GM12865 (cell line): Measurements from ENCODE around the gene CHST11.
A peak's percentile ranks its signal among the peaks of the same experiment; 100 is the strongest.

ENCODE experiments used
- DNase-seq: peaks from one replicate; pipeline ENCODE4 v3.0.0; 2010; ENCODE audit warnings: low read depth
- H3K4me3 ChIP-seq: 2 replicates; pipeline ENCODE4 v1.5.1; 2011; ENCODE audit warnings: mild to moderate bottlenecking, low read depth, low read length, control low read depth
- TF ChIP-seq, protein P1 (sequence below): IDR thresholded peaks from 2 replicates; pipeline ENCODE4 v1.5.1; 2011; ENCODE audit warnings: low read length, control low read depth, low read depth, inconsistent platforms; ENCODE audit not compliant: insufficient read depth; ENCODE audit errors: missing control alignments

Gene CHST11

DNA sequence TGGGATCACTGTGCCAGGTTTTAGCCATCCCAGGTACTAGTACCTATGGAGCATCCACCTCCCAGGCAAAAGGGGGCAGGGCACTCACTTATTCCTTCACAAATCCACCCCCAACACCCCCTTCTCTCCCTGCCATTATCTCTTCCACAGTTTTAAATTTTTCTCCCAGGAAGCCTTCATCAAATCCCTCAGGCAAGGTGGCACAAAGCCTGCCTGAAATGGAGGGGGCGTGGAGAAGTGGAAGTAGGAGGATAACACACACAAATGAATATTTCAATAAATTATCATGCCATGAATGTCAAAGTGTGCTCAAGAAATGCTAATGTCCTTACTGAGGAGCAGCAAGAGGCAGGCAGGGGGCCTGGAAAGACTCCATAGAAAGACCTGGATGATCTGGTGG, 4.7 kb upstream of the CHST11 start:
- TF ChIP-seq, protein P1, sequence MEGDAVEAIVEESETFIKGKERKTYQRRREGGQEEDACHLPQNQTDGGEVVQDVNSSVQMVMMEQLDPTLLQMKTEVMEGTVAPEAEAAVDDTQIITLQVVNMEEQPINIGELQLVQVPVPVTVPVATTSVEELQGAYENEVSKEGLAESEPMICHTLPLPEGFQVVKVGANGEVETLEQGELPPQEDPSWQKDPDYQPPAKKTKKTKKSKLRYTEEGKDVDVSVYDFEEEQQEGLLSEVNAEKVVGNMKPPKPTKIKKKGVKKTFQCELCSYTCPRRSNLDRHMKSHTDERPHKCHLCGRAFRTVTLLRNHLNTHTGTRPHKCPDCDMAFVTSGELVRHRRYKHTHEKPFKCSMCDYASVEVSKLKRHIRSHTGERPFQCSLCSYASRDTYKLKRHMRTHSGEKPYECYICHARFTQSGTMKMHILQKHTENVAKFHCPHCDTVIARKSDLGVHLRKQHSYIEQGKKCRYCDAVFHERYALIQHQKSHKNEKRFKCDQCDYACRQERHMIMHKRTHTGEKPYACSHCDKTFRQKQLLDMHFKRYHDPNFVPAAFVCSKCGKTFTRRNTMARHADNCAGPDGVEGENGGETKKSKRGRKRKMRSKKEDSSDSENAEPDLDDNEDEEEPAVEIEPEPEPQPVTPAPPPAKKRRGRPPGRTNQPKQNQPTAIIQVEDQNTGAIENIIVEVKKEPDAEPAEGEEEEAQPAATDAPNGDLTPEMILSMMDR = no peak
- H3K4me3 ChIP-seq = no peak overlapping the region
- no peak for DNase-seq

DNA sequence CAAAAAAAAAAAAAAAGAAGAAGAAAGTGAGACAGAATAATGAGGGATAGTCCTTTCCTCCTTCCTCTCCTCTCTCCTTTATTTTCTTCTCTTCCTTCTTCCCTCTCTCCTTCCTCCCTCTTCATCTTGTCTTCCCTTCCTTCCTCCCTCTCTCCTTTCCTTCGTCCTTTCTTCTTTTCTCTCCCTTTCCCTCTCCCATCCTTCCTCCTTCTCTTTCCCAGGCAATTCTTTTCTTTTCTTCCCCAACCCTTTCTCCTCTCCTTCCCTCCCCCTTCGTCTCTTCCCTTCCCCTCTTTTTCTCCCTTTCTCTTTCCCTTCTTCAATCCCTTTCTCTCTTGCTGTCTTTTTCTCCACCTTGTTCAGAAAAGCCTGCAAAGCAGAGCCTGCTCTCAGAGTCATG, 3.6 kb upstream of the CHST11 start:
- no peak for DNase-seq
- H3K4me3 ChIP-seq = no peak overlapping the region
- TF ChIP-seq, protein P1 = no peak

DNA sequence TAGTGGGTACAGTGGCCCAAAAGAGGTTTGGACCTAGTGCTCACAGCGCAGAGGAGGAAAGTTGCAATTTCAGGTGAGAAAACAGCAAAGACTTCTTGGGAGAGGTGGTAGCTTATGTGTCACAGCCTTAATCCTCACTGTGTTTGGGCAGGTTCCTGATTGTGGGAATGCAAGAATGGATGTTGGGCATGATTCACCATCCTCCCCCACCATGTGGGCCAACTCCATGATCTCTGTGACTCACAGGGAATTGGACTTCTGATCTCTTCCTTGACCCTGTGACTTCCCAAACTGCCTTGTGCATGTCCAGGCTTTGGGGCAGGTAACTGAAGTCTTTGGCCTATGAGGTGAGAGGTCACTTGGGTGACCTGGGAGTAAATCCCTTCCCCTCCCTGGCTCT, 1.8 kb upstream of the CHST11 start:
- H3K4me3 ChIP-seq = no peak overlapping the region
- TF ChIP-seq, protein P1 = no peak
- no peak for DNase-seq

DNA sequence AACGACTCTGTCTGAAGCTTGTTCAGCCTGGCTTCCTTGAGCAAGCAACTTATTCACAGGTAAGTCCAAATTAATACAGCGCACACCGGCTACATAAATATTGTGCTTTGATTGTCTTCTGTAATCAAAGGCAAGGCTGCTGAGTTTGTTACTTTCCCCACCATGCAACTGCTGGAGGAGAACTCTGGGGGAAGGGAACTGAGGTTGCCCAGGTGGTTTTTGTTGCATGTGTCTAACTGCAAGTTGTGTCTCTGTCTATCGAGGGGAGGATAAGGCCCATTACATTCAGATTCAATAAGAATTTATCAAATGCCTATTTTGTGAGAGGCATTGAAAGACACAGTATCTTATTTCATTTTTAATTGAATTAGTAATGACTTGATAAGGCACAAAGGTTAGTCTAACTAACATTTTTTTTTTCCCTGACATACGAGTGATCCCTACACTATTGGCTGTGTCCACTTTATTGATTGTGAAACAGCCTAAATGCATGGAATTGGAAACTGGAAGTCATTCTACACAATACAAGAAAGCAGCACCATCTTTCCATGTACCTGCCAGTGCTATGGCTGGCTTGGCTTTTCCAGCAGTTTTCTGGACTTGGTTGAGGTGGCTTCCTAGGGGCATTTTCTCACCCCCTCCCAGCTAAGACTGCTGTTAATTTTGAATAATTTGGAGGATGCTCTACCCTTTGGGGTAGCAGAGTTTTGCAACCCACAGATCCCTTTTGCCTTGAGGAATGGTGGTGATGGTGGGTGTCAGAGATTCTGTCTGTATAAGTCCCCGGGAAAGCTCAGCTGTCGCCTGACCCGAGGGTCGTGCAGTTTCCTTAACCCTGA, 951 bp upstream of the CHST11 start:
- TF ChIP-seq, protein P1 = no peak
- no peak for DNase-seq
- H3K4me3 ChIP-seq = peak overlapping the region; percentile 79

DNA sequence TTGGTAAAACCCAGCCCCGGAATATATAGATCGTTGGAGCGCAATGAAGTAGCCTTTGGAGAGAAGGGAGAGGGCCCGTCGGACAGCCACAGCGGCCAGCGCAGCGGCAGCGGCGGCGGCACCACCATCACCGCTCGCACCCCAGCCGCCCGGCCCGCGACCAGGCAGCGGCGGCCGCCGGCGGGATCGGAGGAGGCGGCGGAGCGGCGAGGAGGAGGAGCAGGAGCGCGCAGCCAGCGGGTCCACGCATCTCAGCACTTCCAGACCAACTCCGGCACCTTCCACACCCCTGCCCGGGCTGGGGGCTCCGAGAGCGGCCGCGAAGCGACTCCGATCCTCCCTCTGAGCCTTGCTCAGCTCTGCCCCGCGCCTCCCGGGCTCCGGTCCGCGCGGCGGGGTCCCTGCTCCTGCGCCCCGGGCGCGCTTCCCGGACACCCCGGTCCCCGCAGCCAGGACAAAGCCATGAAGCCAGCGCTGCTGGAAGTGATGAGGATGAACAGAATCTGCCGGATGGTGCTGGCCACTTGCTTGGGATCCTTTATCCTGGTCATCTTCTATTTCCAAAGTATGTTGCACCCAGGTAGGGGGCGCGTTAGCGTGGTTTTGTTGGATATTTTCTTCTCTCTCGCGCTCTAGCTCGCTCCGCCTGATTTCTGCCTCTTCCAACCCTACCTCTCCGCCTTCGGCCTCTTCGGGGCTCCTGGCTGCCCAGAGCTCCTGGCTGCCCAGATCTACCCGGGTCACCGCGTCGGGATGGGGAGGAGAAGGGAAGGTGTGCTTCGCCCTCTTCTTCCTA, 400 bp downstream of the CHST11 start:
- H3K4me3 ChIP-seq = peak overlapping the region; percentile 79
- TF ChIP-seq, protein P1 = peak; percentile 34
- peak; percentile 77 for DNase-seq

DNA sequence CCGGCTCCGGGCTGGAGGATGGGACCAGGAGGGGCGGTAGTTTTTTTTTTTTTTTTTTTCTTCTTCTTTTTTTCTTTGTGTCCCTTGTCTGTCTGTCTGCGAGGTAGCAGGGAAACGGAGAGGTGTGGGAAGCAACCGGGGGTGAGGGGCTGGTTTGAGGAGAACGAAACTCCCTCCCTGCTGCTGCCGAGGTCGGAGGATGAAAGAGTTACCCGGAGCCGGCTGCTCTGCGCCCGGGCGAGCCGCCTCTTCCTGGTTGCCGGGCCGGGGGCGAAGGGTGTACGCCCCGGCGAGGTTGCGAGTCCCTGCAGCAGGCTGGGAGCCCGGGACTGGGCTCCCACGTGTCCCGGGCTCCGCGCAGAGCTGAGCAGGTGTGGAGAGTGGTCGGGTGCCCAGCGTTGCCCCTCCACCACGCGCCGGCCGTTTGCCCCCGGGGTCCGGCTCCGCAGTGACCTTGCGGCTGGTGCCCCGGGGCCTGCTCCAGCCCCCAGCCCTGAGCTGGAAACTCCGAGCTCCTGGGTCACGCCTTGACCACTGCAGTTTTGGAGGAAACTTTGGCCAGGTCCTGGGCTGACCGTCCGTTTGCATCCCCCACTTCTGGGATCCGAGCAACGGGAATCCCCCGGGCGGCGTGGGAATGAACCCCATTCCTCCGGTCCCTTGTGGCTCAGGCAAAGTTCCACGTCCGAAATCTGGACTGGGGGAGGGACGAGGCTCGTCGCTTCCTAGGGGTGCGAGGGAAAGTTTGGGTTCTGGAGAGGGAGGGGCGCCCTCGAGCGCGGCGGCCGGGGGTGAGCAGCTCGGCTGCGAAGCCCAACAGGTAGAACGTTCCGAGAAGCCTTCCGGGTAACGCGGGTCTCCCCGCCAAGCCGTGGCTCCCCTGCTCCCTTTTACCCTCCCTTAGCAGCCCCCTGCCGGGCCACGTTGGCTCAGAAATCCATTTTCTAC, 1.3 kb downstream of the CHST11 start:
- DNase-seq = peak; percentile 69
- TF ChIP-seq, protein P1 = no peak
- H3K4me3 ChIP-seq = peak overlapping the region; percentile 79
